Measurements from ENCODE around the gene NAT16.
"Not testable (repeated sequence)": the region's sequence is repeated elsewhere in the genome, so short reads cannot be mapped to it uniquely, and the experiment has no call there.

Gene NAT16

GRCh38 chr7:101201695-101202602, 21.9 kb upstream of the NAT16 start:
- DNase-seq = no peak

GRCh38 chr7:101200862-101201599, 20.9 kb upstream of the NAT16 start, which contains the start of gene MOGAT3:
Gene MOGAT3 (minus strand): TSS chr7:101201036. CDS start chr7:101200854, 182 bp downstream.
- DNase-seq = no peak

GRCh38 chr7:101200504-101200861, 20.4 kb upstream of the NAT16 start:
- DNase-seq = no peak

GRCh38 chr7:101199522-101199921, 19.4 kb upstream of the NAT16 start:
- DNase-seq = not testable (repeated sequence)

GRCh38 chr7:101198476-101198875, 18.4 kb upstream of the NAT16 start:
- DNase-seq = no peak

- DNase-seq = no peak
These were observed 17.9 kb upstream of the NAT16 start for GRCh38 chr7:101197991-101198390.

- no peak for DNase-seq
These were observed 15.8 kb upstream of the NAT16 start for GRCh38 chr7:101195884-101196283.

GRCh38 chr7:101189109-101189508, 9.0 kb upstream of the NAT16 start:
- no peak for DNase-seq

GRCh38 chr7:101186844-101187428, 6.8 kb upstream of the NAT16 start:
- no peak for DNase-seq

GRCh38 chr7:101186194-101186593, 6.1 kb upstream of the NAT16 start:
- no peak for DNase-seq

- no peak for DNase-seq
These were observed 5.3 kb upstream of the NAT16 start for GRCh38 chr7:101185258-101185839.

- no peak for DNase-seq
These were observed 380 bp downstream of the NAT16 start for GRCh38 chr7:101179713-101180112.

- no peak for DNase-seq
These were observed 976 bp downstream of the NAT16 start for GRCh38 chr7:101179117-101179516.

- no peak for DNase-seq
These were observed 2.4 kb downstream of the NAT16 start for GRCh38 chr7:101177644-101178043.

- no peak for DNase-seq
These were observed 4.4 kb downstream of the NAT16 start for GRCh38 chr7:101175664-101176063.

GRCh38 chr7:101174322-101174854, 5.7 kb downstream of the NAT16 start:
- no peak for DNase-seq

GRCh38 chr7:101173752-101174244, 6.3 kb downstream of the NAT16 start:
- peak; percentile 19 to 24 (median 21) for DNase-seq

GRCh38 chr7:101172854-101173751, 7.0 kb downstream of the NAT16 start:
- no peak for DNase-seq

- no peak for DNase-seq
These were observed 7.9 kb downstream of the NAT16 start for GRCh38 chr7:101172005-101172853.

GRCh38 chr7:101171442-101171837, 8.7 kb downstream of the NAT16 start:
- no peak for DNase-seq

Measured in activated CD4-positive, CD25-positive, alpha-beta regulatory T cell (primary cell).